ENCODE data around the gene CCIN. TPM values are rescaled to one million over a fixed set of nuclear protein-coding genes. Genes with fewer than 3 reads are reported as not detected.
"Not testable (repeated sequence)": the region's sequence is repeated elsewhere in the genome, so short reads cannot be mapped to it uniquely, and the experiment has no call there.

The CCIN gene
- total RNA-seq, 1 donor from 2014 or later = not detected

GRCh38 chr9:36158122-36158521 lies 11.1 kb upstream of the CCIN start:
- Histone ChIP-seq H3K27me3 (ENCODE audit: control insufficient read depth, insufficient read depth, low read length) (no peaks in the 10 kb centered on the region), H3K36me3 (ENCODE audit: control insufficient read depth, insufficient read depth, low read length) (no peaks in the 10 kb centered on the region), H3K4me3 (ENCODE audit: low read depth, low read length) (no peak overlapping the region)
- TF ChIP-seq CTCF (IDR thresholded peaks at IDR 0.05; ENCODE audit: insufficient read depth, low read length, severe bottlenecking) = no peak
- DNase-seq (ENCODE audit: low read depth) (no peak), FAIRE-seq (no peak)

DNA sequence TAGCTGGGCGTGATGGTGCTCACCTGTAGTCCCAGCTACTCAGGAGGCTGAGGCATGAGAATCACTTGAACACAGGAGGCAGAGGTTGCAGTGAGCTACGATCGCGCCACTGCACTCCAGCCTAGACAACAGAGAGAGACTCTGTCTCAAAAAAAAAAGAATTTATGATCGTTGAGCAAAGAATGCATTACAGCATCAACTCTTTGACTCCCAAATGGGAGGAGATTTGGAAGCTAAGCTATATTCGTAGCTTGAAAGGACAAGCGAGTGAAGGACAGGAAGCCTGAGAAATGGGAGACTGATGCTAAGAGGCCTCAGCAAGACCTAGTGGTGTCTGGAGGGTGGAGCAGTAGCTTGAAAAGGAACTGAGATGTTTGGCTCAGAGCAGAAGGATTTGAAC lies 10.3 kb upstream of the CCIN start:
- no peaks in the 10 kb centered on the region for H3K36me3 ChIP-seq (ENCODE audit: control insufficient read depth, insufficient read depth, low read length)
- no peak overlapping the region for H3K4me3 ChIP-seq (ENCODE audit: low read depth, low read length)
- TF ChIP-seq CTCF (IDR thresholded peaks at IDR 0.05; ENCODE audit: insufficient read depth, low read length, severe bottlenecking) = no peak
- FAIRE-seq (no peak), DNase-seq (ENCODE audit: low read depth) (no peak)
- H3K27me3 ChIP-seq (ENCODE audit: control insufficient read depth, insufficient read depth, low read length) = no peaks in the 10 kb centered on the region

- not testable (repeated sequence) for H3K36me3 ChIP-seq (ENCODE audit: control insufficient read depth, insufficient read depth, low read length); H3K27me3 ChIP-seq (ENCODE audit: control insufficient read depth, insufficient read depth, low read length); FAIRE-seq; H3K4me3 ChIP-seq (ENCODE audit: low read depth, low read length); DNase-seq (ENCODE audit: low read depth)
These were observed 9.7 kb upstream of the CCIN start for GRCh38 chr9:36159509-36159908.

DNA sequence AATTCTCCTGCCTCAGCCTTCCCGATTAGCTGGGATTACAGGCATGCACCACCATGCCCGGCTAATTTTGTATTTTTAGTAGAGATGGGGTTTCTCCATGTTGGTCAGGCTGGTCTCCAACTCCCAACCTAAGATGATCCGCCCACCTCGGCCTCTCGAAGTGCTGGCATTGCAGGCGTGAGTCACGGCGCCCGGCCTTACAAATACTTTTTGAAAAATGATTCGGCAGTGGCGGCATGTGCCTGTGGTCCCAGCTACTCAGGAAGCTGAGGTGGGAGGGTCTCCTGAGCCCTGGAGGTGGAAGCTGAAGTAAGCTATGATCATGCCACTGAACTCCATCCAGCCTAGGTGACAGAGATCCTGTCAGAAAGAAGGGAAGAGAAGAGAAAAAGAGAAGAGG lies 9.1 kb upstream of the CCIN start:
- H3K4me3 ChIP-seq (ENCODE audit: low read depth, low read length); H3K27me3 ChIP-seq (ENCODE audit: control insufficient read depth, insufficient read depth, low read length); FAIRE-seq; H3K36me3 ChIP-seq (ENCODE audit: control insufficient read depth, insufficient read depth, low read length); DNase-seq (ENCODE audit: low read depth): not testable (repeated sequence)

GRCh38 chr9:36161187-36161586 lies 8.0 kb upstream of the CCIN start:
- Histone ChIP-seq H3K4me3 (ENCODE audit: low read depth, low read length) (no peak overlapping the region), H3K27me3 (ENCODE audit: control insufficient read depth, insufficient read depth, low read length) (peaks cover 1% of the 10 kb centered on the region), H3K36me3 (ENCODE audit: control insufficient read depth, insufficient read depth, low read length) (no peaks in the 10 kb centered on the region)
- no peak for FAIRE-seq
- no peak for DNase-seq (ENCODE audit: low read depth)
- TF ChIP-seq CTCF (IDR thresholded peaks at IDR 0.05; ENCODE audit: insufficient read depth, low read length, severe bottlenecking) = no peak

DNA sequence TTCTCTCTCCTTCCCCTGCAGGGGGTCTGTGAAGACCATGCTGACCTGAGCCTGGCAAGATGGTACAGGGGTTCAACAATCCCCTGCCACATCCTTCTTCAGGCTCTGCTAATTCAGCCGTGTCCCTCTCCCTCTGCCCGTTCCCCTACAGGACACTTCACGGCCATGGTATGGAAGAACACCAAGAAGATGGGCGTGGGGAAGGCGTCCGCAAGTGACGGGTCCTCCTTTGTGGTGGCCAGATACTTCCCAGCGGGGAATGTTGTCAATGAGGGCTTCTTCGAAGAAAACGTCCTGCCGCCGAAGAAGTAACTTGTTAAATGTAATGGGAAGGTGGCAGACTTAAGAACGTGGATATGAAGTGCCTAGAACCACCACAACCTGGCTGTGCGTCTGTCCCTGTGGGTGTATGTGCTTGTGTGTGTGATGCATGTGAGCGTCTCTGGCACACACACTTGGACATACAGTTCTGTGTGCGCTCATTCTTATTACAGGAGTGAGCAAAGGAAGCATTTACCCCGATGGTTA lies 6.9 kb upstream of the CCIN start:
- peaks cover 1% of the 10 kb centered on the region for H3K27me3 ChIP-seq (ENCODE audit: control insufficient read depth, insufficient read depth, low read length)
- FAIRE-seq (no peak), DNase-seq (ENCODE audit: low read depth) (no peak)
- no peaks in the 10 kb centered on the region for H3K36me3 ChIP-seq (ENCODE audit: control insufficient read depth, insufficient read depth, low read length)
- no peak overlapping the region for H3K4me3 ChIP-seq (ENCODE audit: low read depth, low read length)
- TF ChIP-seq CTCF (IDR thresholded peaks at IDR 0.05; ENCODE audit: insufficient read depth, low read length, severe bottlenecking) = no peak

GRCh38 chr9:36163049-36163785 lies 6.0 kb upstream of the CCIN start:
- DNase-seq (ENCODE audit: low read depth) (no peak), FAIRE-seq (no peak)
- H3K4me3 ChIP-seq (ENCODE audit: low read depth, low read length) = no peak overlapping the region
- H3K27me3 ChIP-seq (ENCODE audit: control insufficient read depth, insufficient read depth, low read length) = peaks cover 1% of the 10 kb centered on the region
- no peak for TF ChIP-seq CTCF (IDR thresholded peaks at IDR 0.05; ENCODE audit: insufficient read depth, low read length, severe bottlenecking)
- no peaks in the 10 kb centered on the region for H3K36me3 ChIP-seq (ENCODE audit: control insufficient read depth, insufficient read depth, low read length)
